SK-N-SH (cell line): ENCODE measurements around the gene ITM2C. TPM values are rescaled to one million over a fixed set of nuclear protein-coding genes. Genes with fewer than 3 reads are reported as not detected.

Experiments used
- CTCF ChIA-PET: fragments of 300-600, 350-600 bp; formaldehyde crosslinking; extraction: SDS; loops from one replicate; lab custom pipeline; 2021; lab: Yijun Ruan, JAX
- POLR2A ChIA-PET: fragments of 350-600 bp; sonication (Branson Sonifier 250); formaldehyde crosslinking; extraction: SDS; loops from one replicate; lab custom pipeline; 2020; ENCODE audit warnings: antibody characterized with exemption, inconsistent platforms; lab: Yijun Ruan, JAX
- DNase-seq: peaks from one replicate; pipeline ENCODE4 v3.0.0; 2012
- H2AFZ ChIP-seq: fragments of 200-600 bp; sonication (generic); 2 replicates; pipeline ENCODE4 v1.8.1; 2016; ENCODE audit warnings: antibody characterized with exemption, mild to moderate bottlenecking, low read depth
- H3F3A ChIP-seq: fragments of 200-600 bp; sonication (generic); replicated peaks from 2 replicates; pipeline ENCODE3; 2016; ENCODE audit warnings: antibody characterized with exemption, mild to moderate bottlenecking; ENCODE audit not compliant: insufficient read depth
- H3K27ac ChIP-seq, 2 experiments: fragments of 200-500 bp in 1 of 2; fragments of 200-600 bp in 1 of 2; sonication (Bioruptor generic) in 1 of 2; sonication (generic), shearing (Covaris generic) in 1 of 2; 2 replicates each; pipeline versions ENCODE4 v1.5.1 to v1.6.1; 2014 to 2016; ENCODE audit warnings: low read depth in 2 of 2, inconsistent platforms in 1 of 2, low read length in 1 of 2, mild to moderate bottlenecking in 1 of 2, mixed read lengths in 1 of 2
- H3K27me3 ChIP-seq: fragments of 200-600 bp; sonication (generic), shearing (Covaris generic); 2 replicates; pipeline ENCODE4 v1.6.1; 2016; ENCODE audit warnings: mixed run types; ENCODE audit not compliant: insufficient read depth
- H3K36me3 ChIP-seq, 2 experiments: fragments of 200-500 bp in 1 of 2; fragments of 200-600 bp in 1 of 2; sonication (Bioruptor generic) in 1 of 2; sonication (generic) in 1 of 2; replicated peaks in 1 of 2; 2 replicates each; pipeline versions ENCODE3 to v1.5.1; 2014 to 2016; ENCODE audit warnings: low read length in 1 of 2, mild to moderate bottlenecking in 1 of 2; ENCODE audit not compliant: insufficient read depth in 2 of 2, control insufficient read depth in 1 of 2
- H3K4me1 ChIP-seq, 2 experiments: fragments of 200-500 bp in 1 of 2; fragments of 200-600 bp in 1 of 2; sonication (Bioruptor generic) in 1 of 2; sonication (generic), shearing (Covaris generic) in 1 of 2; 2 replicates each; pipeline versions ENCODE4 v1.5.1 to v1.6.1; 2014 to 2016; ENCODE audit warnings: low read depth in 1 of 2, low read length in 1 of 2, mixed run types in 1 of 2; ENCODE audit not compliant: insufficient read depth in 2 of 2, control insufficient read depth in 1 of 2
- H3K4me2 ChIP-seq: fragments of 200-600 bp; sonication (generic), shearing (Covaris generic); 2 replicates; pipeline ENCODE4 v1.6.1; 2017; ENCODE audit warnings: mixed run types
- H3K4me3 ChIP-seq, 2 experiments: fragments of 200-500 bp in 1 of 2; fragments of 200-600 bp in 1 of 2; sonication (Bioruptor generic) in 1 of 2; sonication (generic), shearing (Covaris generic) in 1 of 2; 2 replicates each; pipeline versions ENCODE4 v1.5.1 to v1.8.1; 2014 to 2016; ENCODE audit warnings: low read depth in 2 of 2, inconsistent platforms in 1 of 2, low read length in 1 of 2, mild to moderate bottlenecking in 1 of 2, mixed read lengths in 1 of 2, moderate library complexity in 1 of 2
- H3K79me2 ChIP-seq: fragments of 200-600 bp; sonication (generic); 2 replicates; pipeline ENCODE4 v1.8.1; 2017; ENCODE audit warnings: mild to moderate bottlenecking; ENCODE audit not compliant: insufficient read depth
- H3K9ac ChIP-seq: fragments of 200-600 bp; sonication (generic); 2 replicates; pipeline ENCODE4 v1.6.1; 2017; ENCODE audit warnings: mixed run types
- H3K9me2 ChIP-seq: fragments of 200-600 bp; sonication (generic); 2 replicates; pipeline ENCODE4 v1.6.1; 2017; ENCODE audit warnings: mixed run types
- H3K9me3 ChIP-seq: fragments of 200-600 bp; sonication (generic); 2 replicates; pipeline ENCODE4 v1.6.1; 2017; ENCODE audit warnings: mixed run types, mild to moderate bottlenecking, moderate library complexity
- H4K20me1 ChIP-seq: fragments of 200-600 bp; sonication (generic); 2 replicates; pipeline ENCODE4 v1.6.1; 2017; ENCODE audit warnings: mild to moderate bottlenecking, mixed run types; ENCODE audit not compliant: insufficient read depth
- CHD2 ChIP-seq: fragments of 150-350 bp; IDR thresholded peaks from 2 replicates; pipeline ENCODE4 v1.6.1; 2018; ENCODE audit warnings: low read length; ENCODE audit not compliant: partially characterized antibody
- ELF1 ChIP-seq: IDR thresholded peaks from 2 replicates; pipeline ENCODE4 v1.4.0; 2012
- FOXM1 ChIP-seq: IDR thresholded peaks from 2 replicates; pipeline ENCODE4 v1.4.0; 2012; ENCODE audit warnings: low read depth, mild to moderate bottlenecking
- GABPA ChIP-seq: IDR thresholded peaks from 2 replicates; pipeline ENCODE4 v1.4.0; 2012; ENCODE audit warnings: low read depth, mild to moderate bottlenecking
- GATA2 ChIP-seq: sonication (generic); formaldehyde crosslinking; IDR thresholded peaks from 2 replicates; pipeline ENCODE4 v1.5.0; 2020; ENCODE audit warnings: mild to moderate bottlenecking, missing genetic modification reagents
- JUND ChIP-seq: IDR thresholded peaks from 2 replicates; pipeline ENCODE4 v1.4.0; 2012
- NFIC ChIP-seq: IDR thresholded peaks from 2 replicates; pipeline ENCODE4 v1.4.0; 2012; ENCODE audit warnings: borderline replicate concordance
- RXRA ChIP-seq: IDR thresholded peaks from 2 replicates; pipeline ENCODE4 v1.4.0; 2012; ENCODE audit warnings: low read depth, mild to moderate bottlenecking, borderline replicate concordance
- SIN3A ChIP-seq: IDR thresholded peaks from 2 replicates; pipeline ENCODE4 v1.6.1; 2012; ENCODE audit warnings: low read depth, mild to moderate bottlenecking, low read length, moderate library complexity, borderline replicate concordance
- WGBS: methylation state at CpG from one replicate; pipeline ENCODE4 v1.1.6; 2017; ENCODE audit warnings: low lambda C conversion rate; 5-methylcytosine and 5-hydroxymethylcytosine counted together
- polyA plus RNA-seq, 3 experiments: library from polyadenylated mRNA; depleted of rRNA; stranded (reverse); fragments of >200 nt; gene quantifications; 2 replicates each; pipeline ENCODE4 v1.2.3, GENCODE V29; 2012
- TF ChIP-seq, protein P1 (sequence below): IDR thresholded peaks from 2 replicates; pipeline ENCODE4 v1.4.0; 2012; ENCODE audit warnings: low read depth
- TF ChIP-seq, protein P2 (sequence below): fragments of 150-350 bp; IDR thresholded peaks from 2 replicates; pipeline ENCODE4 v1.6.1; 2017; ENCODE audit warnings: antibody characterized with exemption, low read length, low read depth, borderline replicate concordance
- TF ChIP-seq, protein P3 (sequence below): IDR thresholded peaks from 2 replicates; pipeline ENCODE4 v1.4.0; 2012; ENCODE audit warnings: low read depth, borderline replicate concordance
- TF ChIP-seq, protein P4 (sequence below): IDR thresholded peaks from 2 replicates; pipeline ENCODE4; 2012
- TF ChIP-seq, protein P5 (sequence below): fragments of 150-350 bp; IDR thresholded peaks from 2 replicates; pipeline ENCODE4 v1.6.1; 2016; ENCODE audit warnings: mild to moderate bottlenecking, low read depth, low read length

Gene ITM2C
- polyA plus RNA-seq, 1 of the 3 experiments (the other 2 are of a cell fraction) = 288 TPM

DNA sequence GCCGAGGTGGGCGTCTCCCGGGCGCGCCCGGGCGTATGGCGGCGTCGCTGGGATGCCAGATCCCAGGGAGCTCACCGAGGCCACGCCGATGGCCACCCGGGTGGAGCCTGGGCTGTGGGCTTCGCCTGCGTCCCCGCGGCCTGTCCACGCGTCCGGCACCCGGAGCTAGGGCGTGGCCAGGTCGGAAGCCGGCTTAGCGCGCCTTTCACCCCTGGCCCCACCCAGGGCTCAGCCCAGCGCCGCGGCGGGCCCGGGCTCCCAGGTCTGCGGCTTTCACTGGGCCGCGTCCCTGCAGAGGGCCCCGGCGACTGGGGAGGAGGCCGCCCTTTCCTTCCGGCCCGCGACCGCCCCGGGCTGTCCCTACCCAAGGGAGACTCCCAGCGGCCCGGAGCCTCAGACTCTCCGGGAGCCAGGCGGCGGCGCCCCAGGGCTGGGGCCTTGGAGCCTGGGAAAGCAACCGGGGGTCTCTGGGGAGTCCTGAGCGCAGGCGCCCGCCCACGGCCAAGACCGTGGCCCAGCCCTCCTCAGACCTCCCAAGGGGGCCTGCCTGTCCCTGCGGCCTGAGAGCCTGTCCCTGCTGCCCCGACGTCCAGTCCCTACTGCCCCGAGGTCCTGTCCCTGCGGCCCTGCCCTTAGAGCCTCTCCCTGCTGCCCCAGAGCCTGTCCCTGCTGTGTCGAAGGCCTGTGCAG lies 36.3 kb upstream of the ITM2C start:
- H3K9me2 ChIP-seq = no peaks in the 10 kb centered on the region
- no peaks in the 10 kb centered on the region for H4K20me1 ChIP-seq
- H3K4me2 ChIP-seq = no peak overlapping the region
- no peaks in the 10 kb centered on the region for H3K79me2 ChIP-seq
- H2AFZ ChIP-seq = no peak overlapping the region
- no peaks in the 10 kb centered on the region for H3K36me3 ChIP-seq
- H3F3A ChIP-seq = no peaks in the 10 kb centered on the region
- CTCF ChIA-PET = interaction anchor here (1.8 to 8.5 kb wide), 2 partner anchors 85 to 159 kb away, joined by 6 to 171 read pairs; no protein-coding TSS in a partner anchor
- H3K9ac ChIP-seq = no peak overlapping the region
- no peak overlapping the region for H3K27ac ChIP-seq
- H3K9me3 ChIP-seq = no peaks in the 10 kb centered on the region
- POLR2A ChIA-PET = no interaction called here
- H3K27me3 ChIP-seq = peaks cover 7% of the 10 kb centered on the region; the same call in 1 of the 2 replicates
- TF ChIP-seq SIN3A (no peak), GABPA (no peak)
- TF ChIP-seq, protein P1, sequence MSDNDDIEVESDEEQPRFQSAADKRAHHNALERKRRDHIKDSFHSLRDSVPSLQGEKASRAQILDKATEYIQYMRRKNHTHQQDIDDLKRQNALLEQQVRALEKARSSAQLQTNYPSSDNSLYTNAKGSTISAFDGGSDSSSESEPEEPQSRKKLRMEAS = no peak
- TF ChIP-seq, protein P2, sequence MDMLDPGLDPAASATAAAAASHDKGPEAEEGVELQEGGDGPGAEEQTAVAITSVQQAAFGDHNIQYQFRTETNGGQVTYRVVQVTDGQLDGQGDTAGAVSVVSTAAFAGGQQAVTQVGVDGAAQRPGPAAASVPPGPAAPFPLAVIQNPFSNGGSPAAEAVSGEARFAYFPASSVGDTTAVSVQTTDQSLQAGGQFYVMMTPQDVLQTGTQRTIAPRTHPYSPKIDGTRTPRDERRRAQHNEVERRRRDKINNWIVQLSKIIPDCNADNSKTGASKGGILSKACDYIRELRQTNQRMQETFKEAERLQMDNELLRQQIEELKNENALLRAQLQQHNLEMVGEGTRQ = no peak
- 96% methylated on average over 5 of the region's 61 CpGs for WGBS
- no peak for DNase-seq
- no peak overlapping the region for H3K4me3 ChIP-seq
- H3K4me1 ChIP-seq = no peaks in the 10 kb centered on the region; a peak in 1 of 4 replicates

DNA sequence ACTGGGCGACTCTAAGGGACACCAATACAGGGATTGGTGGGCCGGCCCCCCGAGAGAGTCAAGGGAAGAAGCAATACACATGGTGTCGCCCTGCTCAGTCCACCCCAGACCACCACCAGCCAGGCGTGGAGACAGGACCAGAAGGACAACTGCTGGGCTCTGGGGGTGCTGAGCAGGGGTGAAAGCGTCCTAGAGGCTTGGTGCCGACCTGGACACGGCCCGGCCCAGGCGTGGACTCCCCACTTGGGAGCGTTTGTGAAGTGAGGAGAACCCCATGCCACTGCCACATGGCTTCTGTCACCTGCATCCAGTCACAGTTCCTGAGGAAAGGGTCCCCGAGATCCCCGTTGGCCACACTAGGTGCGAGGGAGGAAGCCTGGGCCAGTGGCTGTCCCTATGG lies 35.4 kb upstream of the ITM2C start:
- 73% methylated on average over 3 of the region's 14 CpGs for WGBS
- no peak for DNase-seq
- Histone ChIP-seq H3F3A (no peaks in the 10 kb centered on the region), H3K9me3 (no peaks in the 10 kb centered on the region), H3K4me1 (no peaks in the 10 kb centered on the region; a peak in 1 of 4 replicates), H4K20me1 (no peaks in the 10 kb centered on the region), H3K36me3 (no peaks in the 10 kb centered on the region), H3K79me2 (no peaks in the 10 kb centered on the region), H3K27me3 (peaks cover 7% of the 10 kb centered on the region; the same call in 1 of the 2 replicates), H3K9ac (no peak overlapping the region), H3K27ac (no peak overlapping the region), H3K4me2 (no peak overlapping the region), H3K4me3 (no peak overlapping the region), H3K9me2 (no peaks in the 10 kb centered on the region), H2AFZ (no peak overlapping the region)
- TF ChIP-seq ELF1 = no peak
- TF ChIP-seq, protein P3, sequence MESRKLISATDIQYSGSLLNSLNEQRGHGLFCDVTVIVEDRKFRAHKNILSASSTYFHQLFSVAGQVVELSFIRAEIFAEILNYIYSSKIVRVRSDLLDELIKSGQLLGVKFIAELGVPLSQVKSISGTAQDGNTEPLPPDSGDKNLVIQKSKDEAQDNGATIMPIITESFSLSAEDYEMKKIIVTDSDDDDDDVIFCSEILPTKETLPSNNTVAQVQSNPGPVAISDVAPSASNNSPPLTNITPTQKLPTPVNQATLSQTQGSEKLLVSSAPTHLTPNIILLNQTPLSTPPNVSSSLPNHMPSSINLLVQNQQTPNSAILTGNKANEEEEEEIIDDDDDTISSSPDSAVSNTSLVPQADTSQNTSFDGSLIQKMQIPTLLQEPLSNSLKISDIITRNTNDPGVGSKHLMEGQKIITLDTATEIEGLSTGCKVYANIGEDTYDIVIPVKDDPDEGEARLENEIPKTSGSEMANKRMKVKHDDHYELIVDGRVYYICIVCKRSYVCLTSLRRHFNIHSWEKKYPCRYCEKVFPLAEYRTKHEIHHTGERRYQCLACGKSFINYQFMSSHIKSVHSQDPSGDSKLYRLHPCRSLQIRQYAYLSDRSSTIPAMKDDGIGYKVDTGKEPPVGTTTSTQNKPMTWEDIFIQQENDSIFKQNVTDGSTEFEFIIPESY = no peak
- TF ChIP-seq, protein P1 = no peak
- TF ChIP-seq FOXM1 = no peak
- TF ChIP-seq, protein P4, sequence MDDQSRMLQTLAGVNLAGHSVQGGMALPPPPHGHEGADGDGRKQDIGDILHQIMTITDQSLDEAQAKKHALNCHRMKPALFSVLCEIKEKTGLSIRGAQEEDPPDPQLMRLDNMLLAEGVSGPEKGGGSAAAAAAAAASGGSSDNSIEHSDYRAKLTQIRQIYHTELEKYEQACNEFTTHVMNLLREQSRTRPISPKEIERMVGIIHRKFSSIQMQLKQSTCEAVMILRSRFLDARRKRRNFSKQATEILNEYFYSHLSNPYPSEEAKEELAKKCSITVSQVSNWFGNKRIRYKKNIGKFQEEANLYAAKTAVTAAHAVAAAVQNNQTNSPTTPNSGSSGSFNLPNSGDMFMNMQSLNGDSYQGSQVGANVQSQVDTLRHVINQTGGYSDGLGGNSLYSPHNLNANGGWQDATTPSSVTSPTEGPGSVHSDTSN = no peak
- no peak for TF ChIP-seq RXRA
- TF ChIP-seq NFIC = no peak
- no peak for TF ChIP-seq CHD2
- TF ChIP-seq, protein P5, sequence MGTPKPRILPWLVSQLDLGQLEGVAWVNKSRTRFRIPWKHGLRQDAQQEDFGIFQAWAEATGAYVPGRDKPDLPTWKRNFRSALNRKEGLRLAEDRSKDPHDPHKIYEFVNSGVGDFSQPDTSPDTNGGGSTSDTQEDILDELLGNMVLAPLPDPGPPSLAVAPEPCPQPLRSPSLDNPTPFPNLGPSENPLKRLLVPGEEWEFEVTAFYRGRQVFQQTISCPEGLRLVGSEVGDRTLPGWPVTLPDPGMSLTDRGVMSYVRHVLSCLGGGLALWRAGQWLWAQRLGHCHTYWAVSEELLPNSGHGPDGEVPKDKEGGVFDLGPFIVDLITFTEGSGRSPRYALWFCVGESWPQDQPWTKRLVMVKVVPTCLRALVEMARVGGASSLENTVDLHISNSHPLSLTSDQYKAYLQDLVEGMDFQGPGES = no peak
- no peak for TF ChIP-seq JUND
- TF ChIP-seq, protein P2 = no peak
- no peak for TF ChIP-seq GATA2 (CRISPR knock-in tag)
- TF ChIP-seq SIN3A = no peak
- POLR2A ChIA-PET = no interaction called here
- CTCF ChIA-PET = interaction anchor here (1.1 to 6.5 kb wide), 2 partner anchors 18 to 158 kb away, joined by 6 to 26 read pairs; no protein-coding TSS in a partner anchor
